ENCODE results near the gene HDDC2.

DNA sequence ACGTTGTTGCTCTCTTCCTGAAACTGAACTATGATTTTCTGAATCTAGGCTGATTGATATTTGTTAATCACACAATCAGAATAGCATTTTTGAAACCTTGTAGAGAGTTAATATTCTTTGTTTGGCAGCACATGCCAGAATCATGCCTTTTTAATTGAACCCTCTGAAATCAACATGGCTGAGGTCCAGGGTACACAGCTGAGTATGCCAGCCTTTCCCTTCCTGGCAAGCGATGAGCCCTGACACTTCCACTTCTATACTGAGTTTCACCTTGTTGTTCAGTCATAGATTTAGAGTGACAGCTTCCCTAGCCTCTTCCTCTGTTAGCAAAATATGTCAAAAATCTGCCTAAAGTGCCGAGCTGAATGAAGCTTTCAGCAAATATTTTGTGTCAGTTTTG is 6.8 kb downstream of the HDDC2 start:
- no peak for TF ChIP-seq CTCF (conservative IDR thresholded peaks at IDR 0.05; ENCODE audit: low read length)
- TF ChIP-seq EZH2phosphoT487 (IDR thresholded peaks at IDR 0.05; ENCODE audit: borderline replicate concordance, low read depth, low read length), result no peak
